B cell (primary cell): Measurements from ENCODE around the gene CCDC91. TPM values are rescaled to one million over a fixed set of nuclear protein-coding genes. Genes with fewer than 3 reads are reported as not detected.
A peak's percentile ranks its signal among the peaks of the same experiment; 100 is the strongest.

ENCODE experiments used
- ATAC-seq: fragments of 200-7000 bp; cut with Tn5 transposase; one replicate; pipeline ENCODE4 v1.10.0; 2021; ENCODE audit warnings: low read depth, mild to moderate bottlenecking, moderate number of reproducible peaks, moderate library complexity
- CTCF ChIA-PET: fragments of 350-600 bp; sonication (Branson Sonifier 250); formaldehyde crosslinking; loops from one replicate; lab custom pipeline; 2021; ENCODE audit warnings: antibody characterized with exemption, inconsistent platforms; lab: Charles Lee
- POLR2A ChIA-PET: fragments of 350-600 bp; sonication (Branson Sonifier 250); formaldehyde crosslinking; loops from one replicate; lab custom pipeline; 2021; ENCODE audit warnings: antibody characterized with exemption; lab: Charles Lee
- DNase-seq: peaks from one replicate; pipeline ENCODE4 v3.0.0; 2013
- H2AFZ ChIP-seq: 2 replicates; pipeline ENCODE4 v1.6.1; 2012; ENCODE audit warnings: mild to moderate bottlenecking, low read depth, low read length; ENCODE audit not compliant: insufficient read depth, poor library complexity, severe bottlenecking
- H3K27ac ChIP-seq, 2 donors: 1 replicate in 1 of 2; 2 replicates in 1 of 2; pipeline ENCODE4 v1.5.1; 2012 to 2013; ENCODE audit warnings: low read length in 2 of 2, mild to moderate bottlenecking in 2 of 2, moderate library complexity in 1 of 2
- H3K27me3 ChIP-seq, 4 experiments: fragments of 200-600 bp in 1 of 4; sonication (generic) in 1 of 4; replicated peaks in 1 of 4; 1 replicate in 2 of 4; 2 replicates in 2 of 4; pipeline versions ENCODE4 v1.6.1 to v1.7.0; 2013 to 2016; ENCODE audit warnings: low read length in 3 of 4, mild to moderate bottlenecking in 2 of 4, mixed read lengths in 1 of 4, moderate library complexity in 1 of 4; ENCODE audit not compliant: insufficient read depth in 4 of 4, control insufficient read depth in 3 of 4; ENCODE audit errors: control extremely low read depth in 1 of 4
- H3K36me3 ChIP-seq, 2 experiments: replicated peaks in 1 of 2; 1 replicate in 1 of 2; 2 replicates in 1 of 2; pipeline versions ENCODE4 v1.6.1 to v1.7.1; 2013; ENCODE audit warnings: low read length in 1 of 2; ENCODE audit not compliant: insufficient read depth in 2 of 2, control insufficient read depth in 1 of 2; ENCODE audit errors: control extremely low read depth in 1 of 2, extremely low read depth in 1 of 2
- H3K4me1 ChIP-seq, 2 donors: fragments of 200-600 bp in 1 of 2; sonication (generic) in 1 of 2; 1 replicate in 1 of 2; 2 replicates in 1 of 2; pipeline versions ENCODE4 v1.5.1 to v1.6.1; 2013 to 2017; ENCODE audit warnings: low read length in 2 of 2; ENCODE audit not compliant: control insufficient read depth in 2 of 2, insufficient read depth in 2 of 2
- H3K4me2 ChIP-seq: replicated peaks from 2 replicates; pipeline ENCODE3; 2012; ENCODE audit warnings: mild to moderate bottlenecking, low read depth, low read length; ENCODE audit not compliant: poor library complexity, severe bottlenecking
- H3K4me3 ChIP-seq, 5 experiments: fragments of 200-600 bp in 1 of 5; sonication (generic) in 1 of 5; 1 replicate in 3 of 5; 2 replicates in 2 of 5; pipeline versions ENCODE4 v1.5.1 to v1.7.0; 2011 to 2016; ENCODE audit warnings: low read length in 4 of 5, mild to moderate bottlenecking in 4 of 5, low read depth in 2 of 5, control low read depth in 1 of 5, moderate library complexity in 1 of 5; ENCODE audit not compliant: insufficient read depth in 1 of 5; ENCODE audit errors: control extremely low read depth in 1 of 5, extremely low read depth in 1 of 5
- H3K79me2 ChIP-seq: fragments of 200-600 bp; sonication (generic); one replicate; pipeline ENCODE4 v1.6.0; 2016; ENCODE audit warnings: low read length; ENCODE audit not compliant: control insufficient read depth, insufficient read depth
- H3K9ac ChIP-seq: fragments of 200-600 bp; sonication (generic); 2 replicates; pipeline ENCODE4 v1.6.1; 2017; ENCODE audit warnings: mild to moderate bottlenecking, low read length, moderate library complexity
- H3K9me3 ChIP-seq, 3 donors: one replicate each; pipeline versions ENCODE4 v1.6.1 to v1.7.1; 2013; ENCODE audit warnings: low read length in 2 of 3; ENCODE audit not compliant: control insufficient read depth in 2 of 3, insufficient read depth in 1 of 3; ENCODE audit errors: control extremely low read depth in 1 of 3
- H4K20me1 ChIP-seq: 2 replicates; pipeline ENCODE4 v1.6.0; 2012; ENCODE audit warnings: mild to moderate bottlenecking, low read length; ENCODE audit not compliant: insufficient read depth, control insufficient read depth, poor library complexity, severe bottlenecking
- H3K27ac Mint-ChIP-seq: one replicate; pipeline ENCODE4 v1.8.0; 2021; ENCODE audit warnings: mixed read lengths
- H3K27me3 Mint-ChIP-seq: one replicate; pipeline ENCODE4 v1.8.0; 2021; ENCODE audit warnings: mixed read lengths
- H3K4me1 Mint-ChIP-seq: one replicate; pipeline ENCODE4 v1.8.0; 2021; ENCODE audit warnings: mixed read lengths
- H3K4me3 Mint-ChIP-seq: one replicate; pipeline ENCODE4 v1.8.0; 2021; ENCODE audit warnings: mixed read lengths
- H3K9me3 Mint-ChIP-seq: one replicate; pipeline ENCODE4 v1.8.0; 2022; ENCODE audit warnings: mixed read lengths; ENCODE audit not compliant: insufficient read depth
- EZH2 ChIP-seq: IDR thresholded peaks from 2 replicates; pipeline ENCODE4 v1.6.1; 2012; ENCODE audit warnings: borderline replicate concordance, low read depth, mild to moderate bottlenecking, moderate library complexity, low read length; ENCODE audit not compliant: insufficient read depth, poor library complexity, severe bottlenecking
- WGBS: methylation state at CpG from one replicate; pipeline ENCODE4 v1.1.5; 2013; ENCODE audit warnings: missing lambda C conversion rate; ENCODE audit not compliant: insufficient coverage; 5-methylcytosine and 5-hydroxymethylcytosine counted together
- intact Hi-C: fragments of 100-400 bp; cut with micrococcal nuclease; formaldehyde crosslinking; loops from one replicate; pipeline ENCODE4 v1.10.0; 2022
- polyA plus RNA-seq: library from polyadenylated mRNA; depleted of rRNA; stranded (reverse); fragments of >200 nt; gene quantifications from 2 replicates; pipeline ENCODE4 v1.2.3, GENCODE V29; 2012
- total RNA-seq, 2 donors: library from RNA; stranded (reverse); fragments of 120-200 nt in 1 of 2; gene quantifications; 1 replicate in 1 of 2; 2 replicates in 1 of 2; pipeline versions ENCODE4 v1.2.3 to v1.2.4, GENCODE V29; 2013 to 2022
- TF ChIP-seq, protein P1 (sequence below): fragments of 200-600 bp; IDR thresholded peaks from one replicate; pipeline ENCODE4 v1.8.0; 2022; ENCODE audit warnings: antibody characterized with exemption, mild to moderate bottlenecking

CCDC91 gene
- total and polyA plus RNA-seq, 2 donors (not counting 1 experiment from before 2014, with no cell fraction given) = 10.9 to 64.8 TPM

GRCh38 chr12:28292699-28293098, 102.4 kb downstream of the CCDC91 start:
- H4K20me1 ChIP-seq = no peaks in the 10 kb centered on the region
- no peak for ATAC-seq
- H3K79me2 ChIP-seq = peaks cover 23% of the 10 kb centered on the region
- CTCF ChIA-PET = interaction anchor here (0.9 to 1.1 kb wide), 2 partner anchors 54 to 64 kb away, joined by 3 read pairs; no protein-coding TSS in a partner anchor
- H2AFZ ChIP-seq = no peak overlapping the region
- H3K27me3 ChIP-seq = no peaks in the 10 kb centered on the region
- H3K9me3 Mint-ChIP-seq = peaks cover 19% of the 10 kb centered on the region
- H3K4me1 Mint-ChIP-seq = peaks cover 15% of the 10 kb centered on the region
- no peak for TF ChIP-seq EZH2
- TF ChIP-seq, protein P1, sequence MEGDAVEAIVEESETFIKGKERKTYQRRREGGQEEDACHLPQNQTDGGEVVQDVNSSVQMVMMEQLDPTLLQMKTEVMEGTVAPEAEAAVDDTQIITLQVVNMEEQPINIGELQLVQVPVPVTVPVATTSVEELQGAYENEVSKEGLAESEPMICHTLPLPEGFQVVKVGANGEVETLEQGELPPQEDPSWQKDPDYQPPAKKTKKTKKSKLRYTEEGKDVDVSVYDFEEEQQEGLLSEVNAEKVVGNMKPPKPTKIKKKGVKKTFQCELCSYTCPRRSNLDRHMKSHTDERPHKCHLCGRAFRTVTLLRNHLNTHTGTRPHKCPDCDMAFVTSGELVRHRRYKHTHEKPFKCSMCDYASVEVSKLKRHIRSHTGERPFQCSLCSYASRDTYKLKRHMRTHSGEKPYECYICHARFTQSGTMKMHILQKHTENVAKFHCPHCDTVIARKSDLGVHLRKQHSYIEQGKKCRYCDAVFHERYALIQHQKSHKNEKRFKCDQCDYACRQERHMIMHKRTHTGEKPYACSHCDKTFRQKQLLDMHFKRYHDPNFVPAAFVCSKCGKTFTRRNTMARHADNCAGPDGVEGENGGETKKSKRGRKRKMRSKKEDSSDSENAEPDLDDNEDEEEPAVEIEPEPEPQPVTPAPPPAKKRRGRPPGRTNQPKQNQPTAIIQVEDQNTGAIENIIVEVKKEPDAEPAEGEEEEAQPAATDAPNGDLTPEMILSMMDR = no peak
- H3K36me3 ChIP-seq = peaks cover 6 to 8% of the 10 kb centered on the region in 2 experiments
- no peak overlapping the region for H3K27ac ChIP-seq
- H3K27ac Mint-ChIP-seq = no peak overlapping the region
- peaks cover 11 to 27% (median 22%) of the 10 kb centered on the region in 3 donors for H3K9me3 ChIP-seq
- no peaks in the 10 kb centered on the region for H3K27me3 Mint-ChIP-seq
- H3K9ac ChIP-seq = no peak overlapping the region
- no peak overlapping the region for H3K4me2 ChIP-seq
- DNase-seq = no peak
- intact Hi-C loops = no loop called here
- no peak overlapping the region for H3K4me3 Mint-ChIP-seq
- POLR2A ChIA-PET = no interaction called here
- H3K4me3 ChIP-seq = no peak overlapping the region
- H3K4me1 ChIP-seq = peaks cover 4% of the 10 kb centered on the region in 2 donors
- WGBS = no CpG with 5 or more reads among the region's 2 CpGs

DNA sequence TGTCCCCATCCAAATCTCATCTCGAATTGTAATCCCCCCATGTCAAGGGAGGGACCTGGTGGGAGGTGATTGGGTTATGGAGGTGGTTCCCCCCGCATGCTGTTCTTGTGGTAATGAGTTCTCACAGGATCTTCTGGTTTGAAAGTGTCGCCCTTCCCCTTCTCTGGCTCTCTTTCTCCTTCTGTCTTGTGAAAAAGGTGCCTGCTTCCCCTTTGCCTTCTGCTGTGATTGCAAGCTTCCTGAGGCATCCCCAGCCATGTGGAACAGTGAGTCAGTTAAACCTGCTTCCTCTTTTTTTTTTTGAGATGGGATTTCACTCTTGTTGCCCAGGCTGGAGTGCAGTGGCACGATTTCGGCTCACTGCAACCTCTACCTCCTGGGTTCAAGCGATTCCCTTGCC, 104.0 kb downstream of the CCDC91 start:
- POLR2A ChIA-PET = no interaction called here
- CTCF ChIA-PET = no interaction called here
- peaks cover 8 to 22% (median 19%) of the 10 kb centered on the region in 3 donors for H3K9me3 ChIP-seq
- H3K4me1 Mint-ChIP-seq = peaks cover 13% of the 10 kb centered on the region
- peaks cover 4% of the 10 kb centered on the region in 2 donors for H3K4me1 ChIP-seq
- H3K27me3 ChIP-seq = no peaks in the 10 kb centered on the region
- WGBS = no CpG with 5 or more reads among the region's 6 CpGs
- no peak overlapping the region for H3K4me3 ChIP-seq
- peak; percentile 10 for DNase-seq
- peaks cover 6 to 8% of the 10 kb centered on the region in 2 experiments for H3K36me3 ChIP-seq
- peaks cover 16% of the 10 kb centered on the region for H3K79me2 ChIP-seq
- no peak for TF ChIP-seq EZH2
- TF ChIP-seq, protein P1 = no peak
- no peaks in the 10 kb centered on the region for H3K27me3 Mint-ChIP-seq
- H3K9ac ChIP-seq = no peak overlapping the region
- no peak overlapping the region for H3K4me2 ChIP-seq
- intact Hi-C loops = no loop called here
- H3K27ac ChIP-seq = peak overlapping the region in 1 of 2 donors; percentile 44
- H2AFZ ChIP-seq = no peak overlapping the region
- H4K20me1 ChIP-seq = no peaks in the 10 kb centered on the region
- H3K4me3 Mint-ChIP-seq = no peak overlapping the region
- no peak for ATAC-seq
- peaks cover 11% of the 10 kb centered on the region for H3K9me3 Mint-ChIP-seq
- H3K27ac Mint-ChIP-seq = peak overlapping the region; percentile 64
